GM19025 (cell line): Measurements from ENCODE around the gene PNLIPRP3.

Source experiments
- ATAC-seq: cut with Tn5 transposase; IDR thresholded peaks from one replicate; pipeline ENCODE4 v1.9.1; 2021; ENCODE audit warnings: mild to moderate bottlenecking, low read depth, moderate library complexity; ENCODE audit not compliant: unreplicated experiment

PNLIPRP3 gene

GRCh38 chr10:116489460-116489859, 61.8 kb downstream of the PNLIPRP3 start:
- no peak for ATAC-seq

- ATAC-seq, result no peak
These were observed 62.5 kb downstream of the PNLIPRP3 start for GRCh38 chr10:116490028-116490662.

DNA sequence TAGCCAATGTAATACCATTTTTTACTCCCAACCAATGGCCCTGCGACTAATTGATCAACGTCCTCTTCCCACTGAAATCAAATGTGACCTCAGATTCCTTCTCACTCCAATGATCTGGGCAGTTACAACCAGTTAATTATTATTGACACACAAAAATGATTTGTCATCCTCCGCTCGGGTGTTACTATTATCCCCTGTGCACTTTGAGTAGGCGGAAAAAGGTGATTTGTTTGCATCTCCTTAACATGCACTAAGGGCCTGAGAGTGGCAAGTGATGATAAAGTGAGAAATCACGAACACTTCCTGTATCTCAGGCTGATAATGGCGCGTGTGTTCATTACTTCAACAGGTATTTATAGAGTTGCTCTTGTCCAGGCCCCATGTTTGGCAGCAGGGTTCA, 77.1 kb downstream of the PNLIPRP3 start:
- no peak for ATAC-seq

GRCh38 chr10:116510565-116510964, 82.9 kb downstream of the PNLIPRP3 start:
- no peak for ATAC-seq

- no peak for ATAC-seq
These were observed 83.7 kb downstream of the PNLIPRP3 start for GRCh38 chr10:116511365-116511764.

DNA sequence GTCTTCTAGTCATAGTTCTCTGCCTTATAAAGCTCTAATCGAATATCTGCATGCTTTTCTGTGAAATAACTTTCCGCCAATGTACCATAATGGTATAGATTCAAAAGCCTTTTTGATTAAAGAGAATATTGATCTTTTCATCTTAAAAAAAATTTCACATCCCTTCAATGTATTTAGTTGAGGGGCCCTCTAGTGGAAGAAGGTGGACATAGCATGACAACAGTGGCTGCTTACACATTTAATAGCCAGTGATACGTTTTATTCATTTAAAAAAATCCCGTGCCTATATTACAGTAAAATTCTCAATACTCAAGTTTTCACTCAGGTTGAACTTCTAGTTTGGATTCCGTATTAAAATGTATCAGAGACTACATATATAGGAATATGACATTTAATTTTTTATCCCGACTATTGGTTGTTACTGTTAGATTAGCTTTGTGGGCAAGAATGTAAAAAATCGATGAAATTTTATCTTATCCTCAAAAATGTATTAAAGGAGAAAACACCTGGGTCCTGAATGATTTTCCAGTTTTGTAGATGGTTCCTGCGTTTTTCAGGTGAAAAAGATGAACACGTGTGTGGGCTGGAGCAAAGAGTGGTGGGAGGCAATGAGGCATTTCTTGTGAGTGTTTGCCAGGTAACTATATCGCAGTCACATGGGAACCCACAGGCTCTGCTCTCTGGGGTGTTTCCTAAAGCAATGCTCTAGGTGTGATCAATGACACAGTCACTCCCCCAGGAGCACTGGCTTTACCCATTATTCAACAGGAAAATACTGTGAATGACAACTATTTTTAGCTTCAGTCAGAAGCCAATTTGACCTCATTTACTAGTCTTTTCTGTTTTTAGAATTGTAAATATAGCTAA, 94.0 kb downstream of the PNLIPRP3 start:
- no peak for ATAC-seq

- no peak for ATAC-seq
These were observed 95.2 kb downstream of the PNLIPRP3 start for GRCh38 chr10:116522803-116523381.

- ATAC-seq, result no peak
These were observed 97.1 kb downstream of the PNLIPRP3 start for GRCh38 chr10:116524736-116525135.

DNA sequence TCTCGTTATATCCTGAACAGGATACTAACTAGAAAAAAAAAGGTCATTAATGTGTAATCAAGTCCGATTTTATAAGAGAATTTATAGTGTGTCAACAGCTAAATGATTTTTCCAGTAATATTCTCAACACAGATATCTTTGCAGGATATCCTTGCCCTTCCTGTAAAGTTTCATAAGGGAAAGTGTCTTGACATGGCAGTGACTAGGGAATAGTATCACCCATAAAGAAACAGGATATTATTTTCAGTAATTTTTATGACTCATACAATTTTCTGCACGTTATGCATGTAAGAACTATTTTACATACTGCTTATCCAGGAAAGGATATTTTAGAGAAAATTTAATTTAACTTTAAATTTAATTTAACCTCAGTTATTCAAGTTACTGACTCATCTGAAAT, 98.6 kb downstream of the PNLIPRP3 start:
- ATAC-seq, result no peak
